Jurkat, Clone E6-1 (cell line): ENCODE measurements around the gene THADA.

Experiments
- DNase-seq: peaks from one replicate; pipeline ENCODE4 v3.0.0-alpha.2; 2011; ENCODE audit warnings: low read depth, low spot score
- H3K4me3 ChIP-seq: 2 replicates; pipeline ENCODE4 v1.5.1; 2011; ENCODE audit warnings: mild to moderate bottlenecking, low read length, control low read depth, moderate library complexity

The THADA gene

GRCh38 chr2:43217228-43218154, 378.3 kb downstream of the THADA start:
- no peak overlapping the region for H3K4me3 ChIP-seq
- DNase-seq = no peak

DNA sequence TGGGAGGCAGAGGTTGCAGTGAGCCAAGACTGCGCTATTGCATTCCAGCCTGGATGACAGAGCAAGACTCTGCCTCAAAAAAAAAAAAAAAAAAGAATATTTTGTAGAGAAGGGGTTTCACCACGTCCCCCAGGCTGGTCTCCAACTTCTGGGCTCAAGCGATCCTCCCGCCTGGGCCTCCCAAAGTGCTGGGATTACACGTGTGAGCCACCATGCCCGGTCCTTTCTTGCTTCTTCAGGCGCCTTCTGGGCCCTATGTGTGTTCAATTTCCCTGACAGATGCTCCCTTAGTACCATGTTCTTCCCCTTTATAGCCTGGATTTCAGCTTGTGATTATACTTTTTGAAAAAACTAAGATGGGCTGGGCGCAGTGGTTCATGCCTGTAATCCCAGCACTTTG, 379.2 kb downstream of the THADA start:
- no peak overlapping the region for H3K4me3 ChIP-seq
- DNase-seq = no peak

DNA sequence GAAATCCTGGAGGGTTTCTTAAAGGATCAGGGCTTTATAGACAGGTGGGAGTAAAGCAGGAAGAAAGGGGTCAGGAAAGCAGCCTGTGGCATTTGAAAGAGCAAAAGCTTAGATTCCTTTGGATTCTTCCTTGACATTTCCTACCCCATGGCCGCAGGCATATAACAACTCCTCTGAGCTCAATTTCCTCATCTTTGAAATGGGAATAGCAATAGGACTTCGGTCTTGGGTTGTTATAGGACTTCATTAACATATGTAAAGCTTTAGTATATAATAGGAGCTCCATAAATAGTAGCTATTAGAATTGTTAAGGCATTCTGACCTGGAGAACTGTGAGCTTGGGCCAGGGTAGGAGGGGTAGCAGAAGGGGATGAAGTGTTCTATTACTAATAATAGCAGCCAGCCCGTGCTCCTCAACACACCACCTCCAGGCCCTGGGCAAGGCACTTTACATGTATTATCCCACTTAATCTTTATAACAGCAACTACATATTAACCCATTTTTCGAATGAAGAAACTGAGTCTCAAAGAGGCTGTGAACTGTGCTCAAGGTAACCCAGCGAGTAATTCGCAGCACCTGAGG, 380.1 kb downstream of the THADA start:
- no peak for DNase-seq
- H3K4me3 ChIP-seq = no peak overlapping the region

- no peak for DNase-seq
- no peak overlapping the region for H3K4me3 ChIP-seq
Measured at GRCh38 chr2:43214253-43214652, 381.6 kb downstream of the THADA start.

DNA sequence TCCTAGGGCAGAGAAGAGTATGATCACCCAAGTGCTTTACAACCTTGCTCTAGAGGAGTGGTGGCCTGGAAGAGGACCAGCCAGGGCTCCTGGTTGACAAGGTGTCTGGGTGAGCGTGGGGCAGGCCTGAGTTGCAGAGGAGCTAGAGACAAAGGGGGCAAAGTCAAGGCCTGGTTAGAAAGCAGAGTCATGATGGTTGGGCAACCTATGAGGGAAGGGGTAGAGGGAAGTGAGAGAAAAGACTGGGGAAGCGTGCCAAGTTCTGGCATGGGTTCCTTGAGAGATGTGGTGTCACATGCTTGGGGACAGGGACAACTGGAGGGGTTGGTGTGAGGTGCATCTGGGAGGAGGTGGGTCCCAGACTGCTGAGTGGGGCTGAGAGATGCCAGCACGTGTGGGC, 382.9 kb downstream of the THADA start:
- no peak overlapping the region for H3K4me3 ChIP-seq
- no peak for DNase-seq

DNA sequence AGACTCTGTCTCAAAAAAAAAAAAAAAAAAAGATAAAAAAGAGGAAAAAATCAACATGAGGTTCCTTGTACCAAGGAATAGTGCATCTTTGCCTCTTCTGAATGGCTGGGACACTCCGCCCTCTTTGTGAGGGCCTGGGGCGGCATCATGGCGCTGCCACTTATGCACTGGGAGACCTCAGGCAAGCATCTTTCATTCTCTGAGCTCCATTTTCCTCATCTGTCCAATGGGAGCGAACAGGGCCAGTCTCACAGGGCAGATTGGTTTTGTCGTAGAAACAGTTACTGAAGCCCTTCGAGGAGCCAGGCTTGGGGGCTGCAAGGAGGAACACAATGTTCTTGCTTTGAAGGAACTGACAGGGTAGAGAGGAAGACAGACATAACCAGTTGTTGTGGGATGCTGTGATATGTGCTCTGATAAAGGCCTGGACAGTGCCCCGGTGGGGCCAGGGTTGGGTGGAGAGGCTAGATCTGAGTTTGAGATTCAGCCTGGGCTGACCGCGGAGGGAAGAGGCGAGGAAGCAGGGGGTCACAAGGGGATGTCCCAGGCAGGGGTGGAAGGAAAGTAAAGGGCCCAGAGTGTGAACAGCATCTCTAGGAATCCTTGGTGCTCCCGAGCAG, 383.5 kb downstream of the THADA start:
- no peak for DNase-seq
- no peak overlapping the region for H3K4me3 ChIP-seq

DNA sequence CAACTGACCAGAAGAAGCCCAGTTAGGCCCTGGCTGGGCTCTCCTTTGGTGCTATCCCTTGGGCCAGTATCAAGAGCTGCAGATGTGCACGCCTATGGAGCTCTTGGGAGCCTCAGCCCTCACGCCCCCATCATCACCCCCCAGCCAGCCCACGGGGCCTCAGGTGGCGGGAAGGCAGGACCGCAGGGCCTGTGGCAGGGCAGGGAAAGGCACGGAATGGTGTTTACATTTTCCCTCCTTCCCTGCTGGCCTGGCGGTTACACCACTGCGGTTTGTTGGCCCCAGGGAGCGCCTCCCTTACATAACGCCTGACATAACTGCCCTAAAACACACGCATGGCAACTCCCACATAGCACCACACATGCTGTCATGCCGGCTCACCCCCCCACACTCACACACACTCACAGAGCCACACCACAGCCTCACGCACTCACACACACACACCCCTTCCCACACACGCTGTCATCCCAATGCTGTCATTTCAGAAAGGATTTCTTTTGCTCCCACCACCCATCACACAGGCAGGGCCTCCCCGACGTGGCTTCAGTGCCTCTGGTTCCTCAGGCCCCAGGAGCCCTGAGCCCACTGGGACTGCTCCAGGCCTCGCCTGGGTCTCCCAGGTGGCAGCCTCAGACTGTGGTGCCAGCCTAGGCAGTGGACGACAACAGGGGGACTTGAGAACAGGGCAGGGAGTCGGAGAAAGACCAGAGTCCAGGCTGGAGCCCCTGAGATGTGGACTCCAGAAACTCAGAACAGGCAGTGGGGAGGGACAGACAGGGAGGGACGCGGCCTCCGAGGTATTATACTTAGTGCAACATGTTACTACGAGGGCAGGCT, 385.2 kb downstream of the THADA start:
- peak; percentile 54 for DNase-seq
- H3K4me3 ChIP-seq = no peak overlapping the region

- DNase-seq = no peak
- H3K4me3 ChIP-seq = no peak overlapping the region
Measured at GRCh38 chr2:43210125-43210466, 385.7 kb downstream of the THADA start.

- DNase-seq = no peak
- H3K4me3 ChIP-seq = no peak overlapping the region
Measured at GRCh38 chr2:43209204-43209717, 386.6 kb downstream of the THADA start.

DNA sequence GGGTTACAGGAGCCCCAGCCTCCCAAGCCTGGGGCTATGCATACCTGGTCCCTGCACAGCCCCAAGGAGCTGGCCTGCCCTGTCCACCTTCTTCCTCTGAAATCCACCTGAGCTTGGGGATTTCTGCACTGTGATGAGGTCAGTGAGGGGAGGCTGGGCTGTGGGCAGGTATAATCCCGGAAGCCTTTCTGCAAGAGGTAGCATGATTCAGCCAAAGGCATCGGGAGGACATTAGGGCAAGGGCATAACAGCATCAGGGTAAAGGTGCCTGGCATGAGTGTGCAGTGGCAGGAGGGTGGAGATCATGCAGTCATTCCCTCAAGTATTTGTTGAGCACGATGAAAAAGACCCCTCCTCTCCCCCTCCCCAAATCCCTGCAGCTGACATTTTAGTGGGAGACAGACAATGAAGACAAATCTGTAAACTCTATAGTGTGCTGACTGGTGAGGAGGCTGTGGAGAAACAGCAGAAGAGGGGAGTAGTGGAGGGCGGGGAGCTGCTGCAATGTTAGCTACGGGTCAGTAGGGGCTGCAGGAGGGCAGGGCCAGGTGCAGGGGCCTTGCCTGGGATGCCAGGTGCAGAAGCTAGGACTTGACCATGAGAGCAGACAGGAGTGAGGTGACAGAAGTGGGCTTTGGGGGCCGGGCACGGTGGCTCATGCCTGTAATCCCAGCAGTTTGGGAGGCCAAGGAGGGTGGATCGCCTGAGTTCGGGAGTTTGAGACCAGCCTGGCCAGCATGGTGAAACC, 388.1 kb downstream of the THADA start:
- H3K4me3 ChIP-seq = no peak overlapping the region
- DNase-seq = no peak

- H3K4me3 ChIP-seq = no peak overlapping the region
- DNase-seq = no peak
Measured at GRCh38 chr2:43206602-43207001, 389.2 kb downstream of the THADA start.

GRCh38 chr2:43203373-43203772, 392.5 kb downstream of the THADA start:
- H3K4me3 ChIP-seq = no peak overlapping the region
- DNase-seq = no peak

DNA sequence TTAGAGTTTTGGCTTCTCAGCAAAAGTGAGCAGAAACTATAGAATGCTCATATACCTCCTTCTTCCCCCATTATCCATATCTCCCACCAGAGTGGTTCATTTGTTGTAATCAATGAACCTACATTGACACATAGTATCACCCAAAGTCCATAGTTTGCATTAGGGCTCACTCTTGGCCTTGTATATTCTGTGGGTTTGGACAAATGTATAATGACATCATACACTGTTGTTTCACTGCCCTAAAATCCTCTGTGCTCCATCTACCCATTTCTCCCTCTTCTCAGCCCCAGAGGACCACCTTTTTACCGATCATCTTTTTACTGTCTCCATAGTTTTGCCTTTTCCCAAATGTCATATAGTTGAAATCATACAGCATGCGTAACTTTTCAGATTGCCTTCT, 393.5 kb downstream of the THADA start:
- H3K4me3 ChIP-seq = no peak overlapping the region

DNA sequence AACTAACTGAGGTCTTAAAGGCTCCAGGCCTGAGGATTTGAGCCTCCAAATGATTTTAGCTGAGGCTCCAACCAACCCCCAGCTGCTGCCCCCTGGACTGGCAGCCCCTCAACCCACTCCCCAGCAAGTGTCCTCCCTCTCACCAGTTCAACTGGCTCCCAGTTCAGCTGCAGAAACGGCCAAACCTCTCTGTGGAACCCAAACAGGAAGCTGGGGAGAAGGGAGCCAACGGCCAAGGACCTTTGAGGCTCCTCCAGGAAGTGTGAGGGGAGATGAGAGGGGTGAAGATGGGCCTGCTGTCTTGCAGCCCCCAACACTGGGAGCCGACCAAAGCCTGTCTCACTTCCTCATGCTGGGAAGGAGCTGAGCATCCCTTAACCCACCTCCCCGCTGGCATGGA, 394.3 kb downstream of the THADA start:
- H3K4me3 ChIP-seq = no peak overlapping the region
- no peak for DNase-seq

More for the DNA sequence above, 393.5 kb downstream of the THADA start:
- no peak for DNase-seq

- H3K4me3 ChIP-seq = no peak overlapping the region
- DNase-seq = no peak
Measured at GRCh38 chr2:43201016-43201415, 394.8 kb downstream of the THADA start.

- no peak overlapping the region for H3K4me3 ChIP-seq
- no peak for DNase-seq
Measured at GRCh38 chr2:43199492-43200488, 396.0 kb downstream of the THADA start.

DNA sequence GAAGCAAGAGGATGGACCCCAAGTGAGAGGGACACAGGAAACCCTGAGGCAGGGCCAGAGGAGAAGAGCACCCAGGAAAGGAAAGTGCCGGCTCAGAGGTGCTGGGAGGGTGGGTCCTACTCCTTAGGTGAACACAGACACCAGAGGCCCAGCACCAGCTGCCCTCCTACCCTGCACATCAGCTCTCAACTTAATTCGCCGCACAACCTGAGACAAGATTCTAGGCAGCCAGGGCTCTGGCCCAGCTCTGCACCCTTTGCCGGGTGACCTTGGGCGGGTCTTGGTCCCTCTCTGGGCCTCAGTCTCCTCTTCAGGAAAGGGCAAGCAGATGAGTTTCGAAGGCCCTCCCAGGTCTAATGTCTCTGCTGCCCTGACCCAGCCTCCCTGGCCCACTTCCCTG, 397.6 kb downstream of the THADA start:
- DNase-seq = no peak

DNA sequence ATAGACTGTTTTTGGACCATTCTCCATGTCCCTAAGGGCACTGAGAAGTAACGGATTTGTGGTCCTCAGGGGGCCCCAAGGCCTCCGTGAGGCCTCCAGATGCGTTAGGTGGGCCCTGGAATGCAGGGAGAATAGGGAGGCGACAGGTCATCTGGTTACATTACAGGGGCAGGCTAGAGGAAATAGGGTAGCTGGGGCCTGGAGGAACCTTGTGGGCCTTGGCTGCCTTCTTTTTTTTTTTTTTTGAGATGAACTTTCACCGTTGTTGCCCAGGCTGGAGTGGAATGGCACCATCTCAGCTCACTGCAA, 398.3 kb downstream of the THADA start:
- H3K4me3 ChIP-seq = no peak overlapping the region
- no peak for DNase-seq

More for the DNA sequence above, 397.6 kb downstream of the THADA start:
- H3K4me3 ChIP-seq = no peak overlapping the region
